Liver (tissue), 3 donors: ENCODE measurements around the gene PARVB.

Source experiments
- ATF3 ChIP-seq: IDR thresholded peaks from 2 replicates; pipeline ENCODE4 v1.6.1; 2016; ENCODE audit warnings: antibody characterized with exemption
- CTCF ChIP-seq: fragments of 150-350 bp; IDR thresholded peaks from 2 replicates; pipeline ENCODE4 v1.5.1; 2017; ENCODE audit warnings: improper control_type of control experiment, low read depth, low read length; ENCODE audit not compliant: missing input control
- MAX ChIP-seq: IDR thresholded peaks from 2 replicates; pipeline ENCODE4 v1.6.1; 2016; ENCODE audit warnings: antibody characterized with exemption
- RAD21 ChIP-seq, 2 donors: IDR thresholded peaks; 2 replicates each; pipeline ENCODE4 v1.6.1; 2016; ENCODE audit warnings: antibody characterized with exemption in 2 of 2, mild to moderate bottlenecking in 2 of 2
- RXRA ChIP-seq, 2 donors: IDR thresholded peaks; 2 replicates each; pipeline ENCODE4 v1.6.1; 2017 to 2018; ENCODE audit warnings: antibody characterized with exemption in 2 of 2, mild to moderate bottlenecking in 1 of 2
- SP1 ChIP-seq: IDR thresholded peaks from 2 replicates; pipeline ENCODE4 v1.6.1; 2018; ENCODE audit warnings: antibody characterized with exemption, mild to moderate bottlenecking
- TF ChIP-seq, protein P1 (sequence below): IDR thresholded peaks from 2 replicates; pipeline ENCODE4 v1.6.1; 2016; ENCODE audit warnings: antibody characterized with exemption, mild to moderate bottlenecking
- donor health status: healthy.
- donor health status: healthy.

GRCh38 chr22:44012591-44012990 lies 11.5 kb upstream of the PARVB start:
- TF ChIP-seq, protein P1, sequence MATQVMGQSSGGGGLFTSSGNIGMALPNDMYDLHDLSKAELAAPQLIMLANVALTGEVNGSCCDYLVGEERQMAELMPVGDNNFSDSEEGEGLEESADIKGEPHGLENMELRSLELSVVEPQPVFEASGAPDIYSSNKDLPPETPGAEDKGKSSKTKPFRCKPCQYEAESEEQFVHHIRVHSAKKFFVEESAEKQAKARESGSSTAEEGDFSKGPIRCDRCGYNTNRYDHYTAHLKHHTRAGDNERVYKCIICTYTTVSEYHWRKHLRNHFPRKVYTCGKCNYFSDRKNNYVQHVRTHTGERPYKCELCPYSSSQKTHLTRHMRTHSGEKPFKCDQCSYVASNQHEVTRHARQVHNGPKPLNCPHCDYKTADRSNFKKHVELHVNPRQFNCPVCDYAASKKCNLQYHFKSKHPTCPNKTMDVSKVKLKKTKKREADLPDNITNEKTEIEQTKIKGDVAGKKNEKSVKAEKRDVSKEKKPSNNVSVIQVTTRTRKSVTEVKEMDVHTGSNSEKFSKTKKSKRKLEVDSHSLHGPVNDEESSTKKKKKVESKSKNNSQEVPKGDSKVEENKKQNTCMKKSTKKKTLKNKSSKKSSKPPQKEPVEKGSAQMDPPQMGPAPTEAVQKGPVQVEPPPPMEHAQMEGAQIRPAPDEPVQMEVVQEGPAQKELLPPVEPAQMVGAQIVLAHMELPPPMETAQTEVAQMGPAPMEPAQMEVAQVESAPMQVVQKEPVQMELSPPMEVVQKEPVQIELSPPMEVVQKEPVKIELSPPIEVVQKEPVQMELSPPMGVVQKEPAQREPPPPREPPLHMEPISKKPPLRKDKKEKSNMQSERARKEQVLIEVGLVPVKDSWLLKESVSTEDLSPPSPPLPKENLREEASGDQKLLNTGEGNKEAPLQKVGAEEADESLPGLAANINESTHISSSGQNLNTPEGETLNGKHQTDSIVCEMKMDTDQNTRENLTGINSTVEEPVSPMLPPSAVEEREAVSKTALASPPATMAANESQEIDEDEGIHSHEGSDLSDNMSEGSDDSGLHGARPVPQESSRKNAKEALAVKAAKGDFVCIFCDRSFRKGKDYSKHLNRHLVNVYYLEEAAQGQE = no peak
- TF ChIP-seq RAD21 (IDR thresholded peaks at IDR 0.05) (no peak), CTCF (no peak), SP1 (no peak), ATF3 (no peak), MAX (no peak), RXRA (IDR thresholded peaks at IDR 0.05) (no peak)
